HG03354 (cell line): ENCODE measurements around the gene ITIH4.

Experiments used
- ATAC-seq: cut with Tn5 transposase; IDR thresholded peaks from one replicate; pipeline ENCODE4 v1.9.1; 2021; ENCODE audit warnings: mild to moderate bottlenecking; ENCODE audit not compliant: unreplicated experiment, poor library complexity, severe bottlenecking

ITIH4 gene

GRCh38 chr3:52809662-52810377 is 20.7 kb downstream of the ITIH4 start:
- no peak for ATAC-seq

- ATAC-seq, result no peak
These were observed 21.3 kb downstream of the ITIH4 start for GRCh38 chr3:52809149-52809548.

- ATAC-seq, result no peak
These were observed 25.0 kb downstream of the ITIH4 start for GRCh38 chr3:52805270-52806039.

DNA sequence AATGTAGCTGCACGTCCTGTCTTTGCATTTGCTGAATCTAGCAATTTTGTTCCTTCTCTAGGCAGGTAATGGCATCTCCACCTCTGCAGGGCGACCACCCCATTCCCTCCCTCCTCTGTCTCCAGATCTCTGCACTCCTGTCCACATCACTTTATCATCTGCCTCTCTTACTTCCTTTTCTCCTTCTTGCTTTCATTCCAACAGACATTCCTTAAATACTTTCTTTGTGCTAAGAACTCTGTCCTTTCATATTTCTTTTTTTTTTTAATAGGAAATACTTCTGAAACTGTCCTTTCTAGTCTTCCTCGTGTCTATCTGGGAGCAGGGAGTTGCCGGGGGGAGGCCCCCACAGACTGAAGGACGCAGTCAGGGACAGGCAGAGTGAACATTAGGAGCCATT is 28.6 kb downstream of the ITIH4 start:
- no peak for ATAC-seq

DNA sequence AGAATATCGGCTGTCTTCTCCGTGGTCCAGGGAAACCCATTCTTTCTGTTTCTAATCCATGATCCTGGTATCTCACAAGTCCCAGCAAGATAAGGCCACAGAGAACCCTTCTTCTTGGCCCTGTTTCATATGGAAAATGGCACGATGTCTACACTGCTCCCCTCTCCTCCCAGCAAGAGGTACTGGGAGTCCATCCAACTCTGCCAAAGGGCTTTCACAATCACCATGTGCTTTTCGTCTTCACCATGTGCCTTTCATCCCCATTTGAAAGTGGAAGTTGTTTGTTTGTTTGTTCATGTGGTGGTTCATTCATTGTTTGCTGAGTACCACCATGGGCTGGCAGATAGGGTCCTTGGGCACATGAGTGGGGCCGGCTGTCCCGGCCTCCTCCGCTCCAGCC is 30.4 kb downstream of the ITIH4 start:
- ATAC-seq, result no peak

DNA sequence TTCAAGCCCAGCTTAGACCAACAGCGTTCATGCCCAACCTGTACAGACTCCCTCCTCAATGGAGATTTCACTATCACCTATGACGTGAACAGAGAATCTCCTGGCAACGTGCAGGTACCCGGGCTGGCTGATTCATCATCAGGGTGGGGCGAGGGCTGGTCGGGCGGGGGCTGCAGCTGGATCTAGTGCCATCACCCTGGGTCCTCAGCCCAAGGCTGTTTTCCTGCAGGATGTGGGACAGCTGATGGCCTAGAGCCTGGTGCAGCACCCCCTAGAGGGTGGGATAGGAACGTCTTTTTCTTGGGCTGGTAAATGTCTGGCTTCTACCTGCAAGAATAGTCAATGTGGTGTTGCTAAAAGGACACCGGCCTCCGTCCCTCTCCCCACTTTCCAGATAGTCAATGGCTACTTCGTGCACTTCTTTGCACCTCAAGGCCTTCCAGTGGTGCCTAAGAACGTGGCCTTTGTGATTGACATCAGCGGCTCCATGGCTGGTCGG is 31.4 kb downstream of the ITIH4 start:
- no peak for ATAC-seq

GRCh38 chr3:52798376-52798977 is 32.0 kb downstream of the ITIH4 start:
- no peak for ATAC-seq

DNA sequence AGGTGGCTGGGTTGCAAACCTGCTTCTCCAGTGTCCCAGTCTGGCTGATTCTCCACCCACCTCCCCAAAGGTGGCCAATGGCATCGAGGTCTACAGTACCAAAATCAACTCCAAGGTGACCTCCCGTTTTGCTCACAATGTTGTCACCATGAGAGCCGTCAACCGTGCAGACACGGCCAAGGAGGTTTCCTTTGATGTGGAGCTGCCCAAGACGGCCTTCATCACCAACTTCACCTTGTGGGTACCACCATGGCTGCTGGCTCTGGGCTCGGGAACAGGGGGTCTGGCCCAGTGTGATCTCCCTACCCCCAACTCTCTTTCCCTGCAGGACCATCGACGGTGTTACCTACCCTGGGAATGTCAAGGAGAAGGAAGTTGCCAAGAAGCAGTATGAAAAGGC is 34.1 kb downstream of the ITIH4 start:
- ATAC-seq, result no peak

GRCh38 chr3:52795298-52795900 is 35.1 kb downstream of the ITIH4 start:
- no peak for ATAC-seq

GRCh38 chr3:52794612-52795099 is 35.8 kb downstream of the ITIH4 start, which contains the start of gene ITIH3:
Gene ITIH3 (plus strand): TSS chr3:52794796. CDS start chr3:52794804, 8 bp downstream.
- ATAC-seq, result no peak

GRCh38 chr3:52793702-52794611 is 36.5 kb downstream of the ITIH4 start:
- no peak for ATAC-seq

GRCh38 chr3:52792961-52793695 is 37.3 kb downstream of the ITIH4 start:
- no peak for ATAC-seq

DNA sequence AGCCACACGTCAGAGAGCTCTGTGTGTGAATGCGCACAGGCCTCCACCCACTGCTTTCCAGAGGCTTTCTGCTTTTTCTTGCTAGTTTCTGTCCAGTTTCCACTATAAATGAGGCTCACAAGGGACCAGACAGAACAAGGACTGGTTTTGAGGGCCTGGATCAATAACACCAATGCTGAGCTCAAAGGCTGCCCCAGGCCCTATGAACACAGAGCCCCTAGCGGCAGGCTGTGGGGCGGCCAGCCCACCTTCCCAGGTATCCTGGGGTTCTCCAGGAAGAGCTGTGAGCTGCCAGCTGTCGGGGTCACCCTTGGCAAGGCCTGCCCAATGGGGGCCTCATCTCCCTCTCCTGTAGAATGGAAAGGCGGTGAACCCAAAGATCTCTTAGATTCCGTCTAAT is 38.1 kb downstream of the ITIH4 start:
- ATAC-seq, result no peak

DNA sequence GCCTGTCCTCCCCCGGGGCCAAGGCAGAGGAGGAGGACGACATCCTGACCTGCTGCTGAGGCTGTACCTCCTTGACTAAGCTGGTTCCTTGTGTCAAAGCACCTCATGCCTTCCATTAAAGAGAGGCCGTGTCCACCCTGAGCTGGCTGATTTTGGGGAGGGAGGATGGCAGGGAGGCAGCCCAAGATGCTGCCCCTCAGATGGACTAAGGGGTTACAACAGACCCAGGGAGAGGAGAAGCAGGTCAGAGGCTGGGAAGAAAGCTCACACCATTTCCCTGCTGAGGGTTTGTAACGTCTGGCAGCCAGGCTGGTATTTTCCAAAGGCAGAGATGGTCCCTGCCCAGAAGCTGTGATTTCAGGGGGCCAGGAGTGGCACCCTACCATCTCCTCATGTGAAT is 38.5 kb downstream of the ITIH4 start:
- no peak for ATAC-seq

DNA sequence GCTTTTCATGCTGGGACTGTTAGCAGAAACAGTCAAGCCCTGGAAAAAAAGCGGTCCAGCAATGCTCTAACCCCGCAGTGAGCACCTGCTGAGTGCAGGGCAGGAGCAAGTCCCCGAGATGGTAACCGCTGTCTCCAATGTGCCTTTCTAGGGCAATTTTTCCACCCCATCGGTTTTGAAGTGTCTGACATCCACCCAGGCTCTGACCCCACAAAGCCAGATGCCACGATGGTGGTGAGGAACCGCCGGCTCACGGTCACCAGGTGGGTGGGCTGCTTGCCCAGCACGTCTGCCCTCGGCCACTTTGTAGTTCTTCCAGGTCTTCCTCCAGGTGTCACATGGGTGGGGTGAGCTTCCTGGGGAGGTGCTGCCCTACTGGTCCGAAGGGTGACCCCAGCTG is 39.1 kb downstream of the ITIH4 start:
- ATAC-seq, result no peak

DNA sequence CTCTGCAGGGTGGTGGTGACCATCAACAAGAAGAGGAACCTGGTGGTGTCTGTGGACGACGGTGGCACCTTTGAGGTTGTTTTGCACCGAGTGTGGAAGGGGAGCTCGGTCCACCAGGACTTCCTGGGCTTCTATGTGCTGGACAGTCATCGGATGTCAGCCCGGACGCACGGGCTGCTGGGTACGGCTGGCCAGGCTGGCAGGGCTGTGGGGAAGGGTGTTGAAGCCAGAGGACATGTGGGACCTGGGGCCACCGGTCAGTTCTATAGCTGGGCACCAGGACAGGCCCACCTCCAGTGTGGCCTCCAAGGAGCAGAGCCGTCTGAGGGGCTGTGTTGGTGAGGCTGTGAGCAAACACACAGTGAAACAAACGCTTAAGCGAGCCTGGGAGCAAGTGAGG is 39.7 kb downstream of the ITIH4 start:
- ATAC-seq, result no peak

DNA sequence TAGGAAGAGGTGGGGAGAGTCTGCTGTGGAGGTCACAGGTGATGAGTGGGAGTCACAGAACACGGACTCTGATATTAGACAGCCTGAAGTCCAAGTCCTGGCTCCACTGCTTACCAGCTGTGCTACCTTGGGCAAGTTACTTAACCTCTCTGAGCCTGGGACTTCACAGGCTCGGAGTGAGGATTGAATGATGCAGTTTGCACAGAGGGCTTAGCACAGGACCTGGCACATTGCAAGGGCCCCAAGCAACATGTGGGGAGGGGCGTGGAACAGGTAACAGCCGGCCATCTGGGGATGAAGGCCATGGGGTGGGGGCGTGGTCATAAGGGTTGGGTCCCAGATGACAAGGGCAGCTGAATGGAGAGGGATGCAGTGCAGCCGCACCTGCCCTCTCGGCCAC is 40.1 kb downstream of the ITIH4 start:
- no peak for ATAC-seq

- ATAC-seq, result no peak
These were observed 40.8 kb downstream of the ITIH4 start for GRCh38 chr3:52789746-52790040.
